Measurements from ENCODE around the gene DLST. TPM values are rescaled to one million over a fixed set of nuclear protein-coding genes. Genes with fewer than 3 reads are reported as not detected.

Gene DLST
- total RNA-seq, 1 experiment from 2014 or later = 112 TPM

DNA sequence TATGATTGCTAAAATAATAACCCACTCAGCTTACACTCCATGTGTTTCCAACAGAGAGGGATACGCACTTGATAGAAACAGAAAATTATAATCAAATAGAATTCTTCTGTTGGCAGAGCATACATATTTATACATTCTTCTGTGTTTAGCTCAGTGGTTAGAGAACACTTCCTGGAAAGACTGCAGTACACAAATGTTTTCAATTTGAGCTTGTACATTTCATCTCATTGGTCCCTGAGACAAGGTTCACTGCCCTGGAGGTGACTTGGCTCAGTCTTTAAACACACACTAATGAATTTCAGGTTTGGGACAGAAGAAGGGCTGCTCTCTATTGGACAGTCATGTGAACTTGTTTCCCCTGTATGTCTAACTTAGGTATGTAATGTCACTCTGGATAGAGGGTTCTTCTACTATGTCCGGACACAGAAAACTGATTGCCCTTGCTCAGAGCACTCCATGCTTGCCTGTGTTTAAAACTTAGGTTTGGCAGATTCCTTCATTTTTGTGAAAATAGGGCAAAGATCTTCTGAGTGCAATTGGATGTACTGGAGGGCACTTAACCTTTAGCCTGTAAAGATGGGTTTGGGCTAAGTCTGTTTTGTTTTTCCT is 28.7 kb upstream of the DLST start (continued):
- TF ChIP-seq, protein P1, sequence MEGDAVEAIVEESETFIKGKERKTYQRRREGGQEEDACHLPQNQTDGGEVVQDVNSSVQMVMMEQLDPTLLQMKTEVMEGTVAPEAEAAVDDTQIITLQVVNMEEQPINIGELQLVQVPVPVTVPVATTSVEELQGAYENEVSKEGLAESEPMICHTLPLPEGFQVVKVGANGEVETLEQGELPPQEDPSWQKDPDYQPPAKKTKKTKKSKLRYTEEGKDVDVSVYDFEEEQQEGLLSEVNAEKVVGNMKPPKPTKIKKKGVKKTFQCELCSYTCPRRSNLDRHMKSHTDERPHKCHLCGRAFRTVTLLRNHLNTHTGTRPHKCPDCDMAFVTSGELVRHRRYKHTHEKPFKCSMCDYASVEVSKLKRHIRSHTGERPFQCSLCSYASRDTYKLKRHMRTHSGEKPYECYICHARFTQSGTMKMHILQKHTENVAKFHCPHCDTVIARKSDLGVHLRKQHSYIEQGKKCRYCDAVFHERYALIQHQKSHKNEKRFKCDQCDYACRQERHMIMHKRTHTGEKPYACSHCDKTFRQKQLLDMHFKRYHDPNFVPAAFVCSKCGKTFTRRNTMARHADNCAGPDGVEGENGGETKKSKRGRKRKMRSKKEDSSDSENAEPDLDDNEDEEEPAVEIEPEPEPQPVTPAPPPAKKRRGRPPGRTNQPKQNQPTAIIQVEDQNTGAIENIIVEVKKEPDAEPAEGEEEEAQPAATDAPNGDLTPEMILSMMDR (IDR thresholded peaks at IDR 0.05) = no peak
- TF ChIP-seq GTF2I (CRISPR knock-in tag; conservative IDR thresholded peaks at IDR 0.05) = no peak
- TF ChIP-seq, protein P2, sequence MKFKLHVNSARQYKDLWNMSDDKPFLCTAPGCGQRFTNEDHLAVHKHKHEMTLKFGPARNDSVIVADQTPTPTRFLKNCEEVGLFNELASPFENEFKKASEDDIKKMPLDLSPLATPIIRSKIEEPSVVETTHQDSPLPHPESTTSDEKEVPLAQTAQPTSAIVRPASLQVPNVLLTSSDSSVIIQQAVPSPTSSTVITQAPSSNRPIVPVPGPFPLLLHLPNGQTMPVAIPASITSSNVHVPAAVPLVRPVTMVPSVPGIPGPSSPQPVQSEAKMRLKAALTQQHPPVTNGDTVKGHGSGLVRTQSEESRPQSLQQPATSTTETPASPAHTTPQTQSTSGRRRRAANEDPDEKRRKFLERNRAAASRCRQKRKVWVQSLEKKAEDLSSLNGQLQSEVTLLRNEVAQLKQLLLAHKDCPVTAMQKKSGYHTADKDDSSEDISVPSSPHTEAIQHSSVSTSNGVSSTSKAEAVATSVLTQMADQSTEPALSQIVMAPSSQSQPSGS (CRISPR knock-in tag; IDR thresholded peaks at IDR 0.05; ENCODE audit: borderline replicate concordance, low read depth) = no peak
- no peak for TF ChIP-seq ZNF263 (CRISPR knock-in tag; IDR thresholded peaks at IDR 0.05; ENCODE audit: low read depth)

DNA sequence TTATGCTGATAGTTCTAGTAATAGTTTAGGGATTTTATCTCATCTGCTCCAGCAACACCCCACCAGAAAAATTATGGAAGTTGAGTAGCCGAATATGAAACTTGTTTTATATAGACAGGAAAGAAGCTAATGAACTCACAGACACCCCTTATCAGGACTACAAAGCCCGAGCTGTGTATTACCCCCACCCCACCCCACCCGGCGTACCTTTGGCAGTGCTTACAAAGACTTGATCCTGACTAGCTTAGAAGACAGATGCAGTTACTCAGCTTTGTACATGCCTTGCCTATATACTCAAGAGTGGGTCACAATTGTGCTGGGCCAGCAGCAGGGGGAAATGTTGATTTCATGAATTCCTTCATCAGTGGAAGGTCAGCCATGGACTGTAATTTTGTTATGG is 28.1 kb upstream of the DLST start:
- ChIA-PET CTCF (interaction anchor here (1.2 kb wide), 1 partner anchor 91 kb away, joined by 5 read pairs; no protein-coding TSS in a partner anchor), POLR2A (interaction anchor here (1.1 kb wide), 1 partner anchor 16 kb away, joined by 3 read pairs; no protein-coding TSS in a partner anchor)
- no peak overlapping the region for H3K4me3 Mint-ChIP-seq
- DNase-seq (ENCODE audit: low spot score) (no peak), ATAC-seq (no peak)
- H3K9me3 Mint-ChIP-seq = no peaks in the 10 kb centered on the region
- TF ChIP-seq CREM (CRISPR knock-in tag; IDR thresholded peaks at IDR 0.05) = no peak
- TF ChIP-seq, protein P3, sequence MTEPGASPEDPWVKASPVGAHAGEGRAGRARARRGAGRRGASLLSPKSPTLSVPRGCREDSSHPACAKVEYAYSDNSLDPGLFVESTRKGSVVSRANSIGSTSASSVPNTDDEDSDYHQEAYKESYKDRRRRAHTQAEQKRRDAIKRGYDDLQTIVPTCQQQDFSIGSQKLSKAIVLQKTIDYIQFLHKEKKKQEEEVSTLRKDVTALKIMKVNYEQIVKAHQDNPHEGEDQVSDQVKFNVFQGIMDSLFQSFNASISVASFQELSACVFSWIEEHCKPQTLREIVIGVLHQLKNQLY (CRISPR knock-in tag; IDR thresholded peaks at IDR 0.05) = no peak
- TF ChIP-seq ESRRA (CRISPR knock-in tag; IDR thresholded peaks at IDR 0.05; ENCODE audit: borderline replicate concordance) = no peak
- TF ChIP-seq TCF7 (CRISPR knock-in tag; IDR thresholded peaks at IDR 0.05; ENCODE audit: low read depth) = no peak
- TF ChIP-seq ATF1 (CRISPR knock-in tag; IDR thresholded peaks at IDR 0.05) = no peak
- no peak for TF ChIP-seq TEAD1 (CRISPR knock-in tag; IDR thresholded peaks at IDR 0.05)
- TF ChIP-seq, protein P4, sequence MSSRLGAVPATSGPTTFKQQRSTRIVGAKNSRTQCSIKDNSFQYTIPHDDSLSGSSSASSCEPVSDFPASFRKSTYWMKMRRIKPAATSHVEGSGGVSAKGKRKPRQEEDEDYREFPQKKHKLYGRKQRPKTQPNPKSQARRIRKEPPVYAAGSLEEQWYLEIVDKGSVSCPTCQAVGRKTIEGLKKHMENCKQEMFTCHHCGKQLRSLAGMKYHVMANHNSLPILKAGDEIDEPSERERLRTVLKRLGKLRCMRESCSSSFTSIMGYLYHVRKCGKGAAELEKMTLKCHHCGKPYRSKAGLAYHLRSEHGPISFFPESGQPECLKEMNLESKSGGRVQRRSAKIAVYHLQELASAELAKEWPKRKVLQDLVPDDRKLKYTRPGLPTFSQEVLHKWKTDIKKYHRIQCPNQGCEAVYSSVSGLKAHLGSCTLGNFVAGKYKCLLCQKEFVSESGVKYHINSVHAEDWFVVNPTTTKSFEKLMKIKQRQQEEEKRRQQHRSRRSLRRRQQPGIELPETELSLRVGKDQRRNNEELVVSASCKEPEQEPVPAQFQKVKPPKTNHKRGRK (CRISPR knock-in tag; IDR thresholded peaks at IDR 0.05; ENCODE audit: borderline replicate concordance) = no peak
- TF ChIP-seq, protein P5, sequence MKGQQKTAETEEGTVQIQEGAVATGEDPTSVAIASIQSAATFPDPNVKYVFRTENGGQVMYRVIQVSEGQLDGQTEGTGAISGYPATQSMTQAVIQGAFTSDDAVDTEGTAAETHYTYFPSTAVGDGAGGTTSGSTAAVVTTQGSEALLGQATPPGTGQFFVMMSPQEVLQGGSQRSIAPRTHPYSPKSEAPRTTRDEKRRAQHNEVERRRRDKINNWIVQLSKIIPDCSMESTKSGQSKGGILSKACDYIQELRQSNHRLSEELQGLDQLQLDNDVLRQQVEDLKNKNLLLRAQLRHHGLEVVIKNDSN (CRISPR knock-in tag; IDR thresholded peaks at IDR 0.05) = no peak
- TF ChIP-seq, protein P6, sequence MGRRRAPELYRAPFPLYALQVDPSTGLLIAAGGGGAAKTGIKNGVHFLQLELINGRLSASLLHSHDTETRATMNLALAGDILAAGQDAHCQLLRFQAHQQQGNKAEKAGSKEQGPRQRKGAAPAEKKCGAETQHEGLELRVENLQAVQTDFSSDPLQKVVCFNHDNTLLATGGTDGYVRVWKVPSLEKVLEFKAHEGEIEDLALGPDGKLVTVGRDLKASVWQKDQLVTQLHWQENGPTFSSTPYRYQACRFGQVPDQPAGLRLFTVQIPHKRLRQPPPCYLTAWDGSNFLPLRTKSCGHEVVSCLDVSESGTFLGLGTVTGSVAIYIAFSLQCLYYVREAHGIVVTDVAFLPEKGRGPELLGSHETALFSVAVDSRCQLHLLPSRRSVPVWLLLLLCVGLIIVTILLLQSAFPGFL (CRISPR knock-in tag; IDR thresholded peaks at IDR 0.05; ENCODE audit: borderline replicate concordance) = no peak
- no peak overlapping the region for H3K27ac Mint-ChIP-seq
- no peaks in the 10 kb centered on the region for H3K27me3 Mint-ChIP-seq (ENCODE audit: low read depth)
- H3K36me3 Mint-ChIP-seq = no peaks in the 10 kb centered on the region
- no peaks in the 10 kb centered on the region for H3K4me1 Mint-ChIP-seq

DNA sequence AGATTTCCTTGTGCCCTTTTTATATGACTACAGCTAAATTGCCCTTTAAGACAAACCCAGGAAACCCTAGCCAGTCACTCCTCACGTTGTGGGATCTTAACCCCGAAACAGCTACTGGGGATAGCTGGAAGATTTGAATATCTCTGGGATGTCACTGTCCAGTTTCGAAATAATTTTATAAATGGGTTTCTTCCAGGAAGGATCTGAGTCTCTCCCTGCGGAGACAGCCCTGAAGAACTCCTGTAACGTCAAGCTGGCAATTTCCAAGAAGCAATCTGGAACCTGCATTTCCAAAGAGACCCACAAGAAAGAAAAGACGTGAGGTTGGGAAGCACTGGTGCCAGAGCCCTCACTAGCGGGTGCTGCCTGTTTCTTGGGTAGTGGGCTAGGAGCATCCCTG is 26.7 kb upstream of the DLST start:
- Mint-ChIP-seq H3K36me3 (no peaks in the 10 kb centered on the region), H3K4me3 (no peak overlapping the region), H3K27ac (no peak overlapping the region), H3K27me3 (ENCODE audit: low read depth) (no peaks in the 10 kb centered on the region), H3K9me3 (no peaks in the 10 kb centered on the region), H3K4me1 (no peaks in the 10 kb centered on the region)
- TF ChIP-seq TCF7 (CRISPR knock-in tag; IDR thresholded peaks at IDR 0.05; ENCODE audit: low read depth) (no peak), RELA (CRISPR knock-in tag; IDR thresholded peaks at IDR 0.05; ENCODE audit: borderline replicate concordance) (no peak), NFYB (CRISPR knock-in tag; conservative IDR thresholded peaks at IDR 0.05; ENCODE audit: low read depth) (no peak), FOXJ3 (CRISPR knock-in tag; IDR thresholded peaks at IDR 0.05; ENCODE audit: borderline replicate concordance) (no peak), RORB (CRISPR knock-in tag; IDR thresholded peaks at IDR 0.05) (no peak), HMGA2 (CRISPR knock-in tag; IDR thresholded peaks at IDR 0.05) (no peak)
- TF ChIP-seq, protein P7, sequence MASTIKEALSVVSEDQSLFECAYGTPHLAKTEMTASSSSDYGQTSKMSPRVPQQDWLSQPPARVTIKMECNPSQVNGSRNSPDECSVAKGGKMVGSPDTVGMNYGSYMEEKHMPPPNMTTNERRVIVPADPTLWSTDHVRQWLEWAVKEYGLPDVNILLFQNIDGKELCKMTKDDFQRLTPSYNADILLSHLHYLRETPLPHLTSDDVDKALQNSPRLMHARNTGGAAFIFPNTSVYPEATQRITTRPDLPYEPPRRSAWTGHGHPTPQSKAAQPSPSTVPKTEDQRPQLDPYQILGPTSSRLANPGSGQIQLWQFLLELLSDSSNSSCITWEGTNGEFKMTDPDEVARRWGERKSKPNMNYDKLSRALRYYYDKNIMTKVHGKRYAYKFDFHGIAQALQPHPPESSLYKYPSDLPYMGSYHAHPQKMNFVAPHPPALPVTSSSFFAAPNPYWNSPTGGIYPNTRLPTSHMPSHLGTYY (CRISPR knock-in tag; IDR thresholded peaks at IDR 0.05) = no peak
- ATAC-seq = no peak
- DNase-seq (ENCODE audit: low spot score) = no peak
- CTCF ChIA-PET = interaction anchor here (0.9 to 8.9 kb wide), 7 partner anchors 21 to 282 kb away, joined by 4 to 241 read pairs (median 5); partner anchors contain the start of genes PROX2 and RPS6KL1
- POLR2A ChIA-PET = no interaction called here
